Activated naive CD8-positive, alpha-beta T cell (primary cell): ENCODE measurements around the gene SPPL2B.

Experiments
- H3K27ac Mint-ChIP-seq: one replicate; pipeline ENCODE4 v1.8.0; 2021; ENCODE audit warnings: mixed read lengths
- H3K27me3 Mint-ChIP-seq: one replicate; pipeline ENCODE4 v1.8.0; 2021; ENCODE audit warnings: mixed read lengths
- H3K36me3 Mint-ChIP-seq: one replicate; pipeline ENCODE4 v1.8.0; 2021; ENCODE audit warnings: mixed read lengths
- H3K4me1 Mint-ChIP-seq: one replicate; pipeline ENCODE4 v1.8.0; 2021; ENCODE audit warnings: low read depth, mixed read lengths
- H3K4me3 Mint-ChIP-seq: one replicate; pipeline ENCODE4 v1.8.0; 2021; ENCODE audit warnings: mild to moderate bottlenecking, mixed read lengths
- H3K9me3 Mint-ChIP-seq: one replicate; pipeline ENCODE4 v1.8.0; 2021; ENCODE audit warnings: low read depth, mixed read lengths

Gene SPPL2B

DNA sequence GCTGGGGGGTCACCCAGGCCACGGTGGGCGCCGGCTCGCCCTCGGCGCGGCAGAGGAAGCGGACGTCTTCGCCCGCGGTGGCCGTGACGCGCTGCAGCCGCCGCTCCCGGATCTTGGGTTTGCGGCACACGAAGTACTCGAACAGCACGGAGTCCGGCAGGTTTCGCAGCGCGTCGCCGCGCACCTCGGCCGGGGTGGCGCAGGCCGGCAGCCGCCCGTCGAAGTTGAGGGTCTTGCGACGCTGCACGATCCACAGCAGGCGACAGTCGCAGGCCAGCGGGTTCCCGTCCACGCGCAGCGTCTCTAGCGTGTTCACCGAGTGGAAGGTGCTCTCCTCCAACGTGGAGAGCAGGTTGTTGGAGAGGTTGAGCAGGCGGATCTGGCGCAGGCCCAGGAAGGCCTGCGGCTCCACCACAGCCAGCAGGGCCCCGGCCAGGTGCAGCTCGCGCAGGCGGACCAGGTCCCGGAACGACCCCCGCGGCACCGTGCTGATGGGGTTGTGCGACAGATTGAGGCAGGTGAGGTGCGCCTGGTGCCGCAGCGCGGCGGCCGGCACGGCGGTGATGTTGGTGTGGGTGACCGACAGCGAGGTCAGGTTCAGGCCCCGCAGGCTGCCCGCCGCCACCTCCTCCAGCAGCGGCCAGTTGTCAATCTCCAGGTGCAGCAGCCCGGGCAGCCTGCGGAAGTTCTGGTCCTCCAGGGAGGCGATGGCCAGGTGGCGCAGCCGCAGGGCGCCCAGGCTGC, 37.9 kb upstream of the SPPL2B start:
- H3K36me3 Mint-ChIP-seq = no peaks in the 10 kb centered on the region
- H3K4me3 Mint-ChIP-seq = peak overlapping the region; percentile 69
- H3K27ac Mint-ChIP-seq = no peak overlapping the region
- peaks cover 20% of the 10 kb centered on the region for H3K4me1 Mint-ChIP-seq
- H3K27me3 Mint-ChIP-seq = no peaks in the 10 kb centered on the region
- H3K9me3 Mint-ChIP-seq = no peaks in the 10 kb centered on the region

GRCh38 chr19:2291185-2291751, 37.2 kb upstream of the SPPL2B start:
- Mint-ChIP-seq H3K4me3 (peak overlapping the region; percentile 69), H3K36me3 (no peaks in the 10 kb centered on the region), H3K4me1 (peaks cover 20% of the 10 kb centered on the region), H3K9me3 (no peaks in the 10 kb centered on the region), H3K27me3 (no peaks in the 10 kb centered on the region), H3K27ac (no peak overlapping the region)

GRCh38 chr19:2294687-2295335, 33.7 kb upstream of the SPPL2B start:
- Mint-ChIP-seq H3K4me1 (peaks cover 6% of the 10 kb centered on the region), H3K9me3 (no peaks in the 10 kb centered on the region), H3K27me3 (no peaks in the 10 kb centered on the region), H3K36me3 (no peaks in the 10 kb centered on the region), H3K4me3 (no peak overlapping the region), H3K27ac (no peak overlapping the region)

DNA sequence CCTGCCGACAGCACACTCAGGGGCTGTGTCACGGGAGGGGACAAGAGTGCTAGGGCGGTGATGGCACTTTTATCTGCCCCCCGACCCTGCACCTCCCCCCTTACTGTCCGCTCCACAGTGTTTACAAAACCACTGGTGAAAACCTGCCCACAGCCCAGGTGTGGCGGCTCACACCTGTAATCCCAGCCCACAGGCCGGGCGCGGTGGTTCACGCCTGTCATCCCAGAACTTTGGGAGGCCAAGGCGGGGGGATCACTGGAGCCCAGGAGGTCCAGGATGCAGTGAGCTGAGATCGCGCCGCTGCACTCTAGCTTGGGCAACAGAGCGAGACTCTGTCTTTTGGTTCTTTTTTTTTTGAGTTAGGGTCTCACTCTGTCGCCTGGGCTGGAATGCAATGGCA, 32.3 kb upstream of the SPPL2B start:
- Mint-ChIP-seq H3K4me1 (peaks cover 4% of the 10 kb centered on the region), H3K9me3 (no peaks in the 10 kb centered on the region), H3K36me3 (no peaks in the 10 kb centered on the region), H3K4me3 (no peak overlapping the region), H3K27ac (no peak overlapping the region), H3K27me3 (no peaks in the 10 kb centered on the region)

- Mint-ChIP-seq H3K9me3 (no peaks in the 10 kb centered on the region), H3K27ac (no peak overlapping the region), H3K4me1 (peaks cover 7% of the 10 kb centered on the region), H3K36me3 (no peaks in the 10 kb centered on the region), H3K4me3 (no peak overlapping the region), H3K27me3 (peaks cover 8% of the 10 kb centered on the region)
Observed at GRCh38 chr19:2300533-2300932, 28.0 kb upstream of the SPPL2B start.

- peak overlapping the region; percentile 70 for H3K4me3 Mint-ChIP-seq
- H3K36me3 Mint-ChIP-seq = no peaks in the 10 kb centered on the region
- peaks cover 9% of the 10 kb centered on the region for H3K4me1 Mint-ChIP-seq
- no peaks in the 10 kb centered on the region for H3K9me3 Mint-ChIP-seq
- H3K27me3 Mint-ChIP-seq = peaks cover 10% of the 10 kb centered on the region
- H3K27ac Mint-ChIP-seq = no peak overlapping the region
Observed at GRCh38 chr19:2302319-2303210, 25.9 kb upstream of the SPPL2B start.

GRCh38 chr19:2303211-2303798, 25.2 kb upstream of the SPPL2B start:
- peaks cover 9% of the 10 kb centered on the region for H3K4me1 Mint-ChIP-seq
- H3K27me3 Mint-ChIP-seq = peaks cover 10% of the 10 kb centered on the region
- H3K9me3 Mint-ChIP-seq = no peaks in the 10 kb centered on the region
- H3K4me3 Mint-ChIP-seq = peak overlapping the region; percentile 70
- no peaks in the 10 kb centered on the region for H3K36me3 Mint-ChIP-seq
- no peak overlapping the region for H3K27ac Mint-ChIP-seq

DNA sequence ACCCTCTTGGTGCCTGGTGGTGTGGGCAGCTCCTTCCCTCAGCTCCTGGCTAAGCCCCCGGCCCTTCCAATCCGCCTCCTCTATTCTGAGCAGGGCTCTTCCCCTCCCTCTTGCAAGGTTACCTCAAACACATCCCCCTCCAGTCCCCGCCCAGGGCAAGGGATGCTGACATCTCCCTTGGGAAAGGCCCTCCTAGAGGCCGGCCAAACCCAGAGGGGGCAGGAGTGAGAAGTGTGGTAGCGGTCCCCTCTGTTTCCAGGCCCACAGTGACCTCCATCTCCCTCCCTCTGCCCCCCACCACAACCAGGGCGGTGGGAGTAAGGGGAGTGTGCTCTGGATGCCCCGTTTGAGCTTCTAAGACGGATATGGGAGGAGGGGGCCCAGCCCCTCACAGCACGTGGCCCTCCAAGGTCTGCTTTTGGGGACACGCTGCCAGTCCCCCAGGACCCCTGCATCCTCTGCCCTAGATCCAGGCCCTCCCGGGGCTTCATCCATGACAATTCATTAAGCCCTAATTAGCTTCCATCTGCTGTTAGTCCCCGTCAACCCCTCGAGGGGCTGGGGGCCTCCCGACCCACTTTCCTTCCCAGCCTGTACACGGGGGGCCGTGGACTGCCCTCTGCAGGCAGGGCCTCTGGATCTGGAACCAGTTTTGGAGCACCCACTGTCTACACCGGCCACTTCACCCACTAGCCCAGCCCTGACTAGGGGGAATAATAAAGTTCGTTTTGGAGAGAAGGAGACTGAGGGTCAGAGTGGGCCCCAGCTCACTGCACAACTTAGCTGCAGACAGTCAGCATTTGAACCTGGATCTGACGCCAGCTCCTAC, 22.8 kb upstream of the SPPL2B start:
- Mint-ChIP-seq H3K27ac (no peak overlapping the region), H3K9me3 (no peaks in the 10 kb centered on the region), H3K4me3 (no peak overlapping the region), H3K36me3 (no peaks in the 10 kb centered on the region), H3K27me3 (peaks cover 18% of the 10 kb centered on the region), H3K4me1 (peaks cover 12% of the 10 kb centered on the region)

DNA sequence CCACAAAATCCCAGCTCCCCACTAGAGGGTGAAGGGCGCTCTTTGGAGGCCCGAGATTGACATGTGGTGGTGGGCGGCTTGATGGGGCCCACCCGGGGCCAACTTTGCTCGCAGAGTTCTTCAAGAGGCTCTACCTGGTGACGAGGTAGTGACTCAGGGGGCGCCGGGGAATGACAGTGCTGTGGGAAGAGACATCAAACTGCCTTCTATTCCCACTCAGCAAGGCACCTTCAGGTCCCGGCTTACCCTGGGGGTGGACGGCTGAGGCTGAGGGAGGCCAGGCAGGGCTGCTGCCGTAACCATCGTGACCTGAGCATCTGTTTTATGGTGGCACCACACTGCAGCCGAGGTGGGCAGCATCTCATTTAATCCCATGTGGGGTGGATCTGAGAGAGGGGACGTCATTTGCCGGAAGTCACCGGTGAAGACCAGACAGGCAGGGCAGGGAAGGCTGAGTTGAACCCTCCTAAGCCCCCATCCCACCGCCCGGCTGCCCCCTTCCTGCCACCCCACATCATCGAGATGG, 22.1 kb upstream of the SPPL2B start:
- Mint-ChIP-seq H3K27me3 (peaks cover 18% of the 10 kb centered on the region), H3K4me3 (no peak overlapping the region), H3K9me3 (no peaks in the 10 kb centered on the region), H3K27ac (no peak overlapping the region), H3K4me1 (peaks cover 12% of the 10 kb centered on the region), H3K36me3 (no peaks in the 10 kb centered on the region)

DNA sequence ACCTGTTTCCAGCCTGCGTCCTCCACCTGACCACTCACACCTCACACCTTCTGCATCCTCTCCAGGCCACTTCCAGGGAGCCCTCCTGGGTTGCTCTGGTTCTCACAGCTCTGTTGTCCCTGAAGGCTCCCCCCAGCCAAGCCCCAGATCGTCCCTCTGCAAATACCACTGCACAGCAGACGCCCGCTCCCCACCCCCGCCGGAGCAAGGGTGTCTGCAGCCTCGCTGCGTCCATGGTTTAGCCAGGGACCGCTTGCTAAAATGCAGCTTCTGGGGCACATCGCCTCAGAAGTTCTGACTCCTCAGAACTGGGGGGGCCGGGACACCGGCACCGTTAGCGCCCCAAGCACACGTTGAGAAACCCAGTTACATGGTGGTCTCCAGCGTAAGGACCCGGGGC, 21.5 kb upstream of the SPPL2B start:
- Mint-ChIP-seq H3K4me1 (peaks cover 12% of the 10 kb centered on the region), H3K27ac (no peak overlapping the region), H3K4me3 (no peak overlapping the region)

DNA sequence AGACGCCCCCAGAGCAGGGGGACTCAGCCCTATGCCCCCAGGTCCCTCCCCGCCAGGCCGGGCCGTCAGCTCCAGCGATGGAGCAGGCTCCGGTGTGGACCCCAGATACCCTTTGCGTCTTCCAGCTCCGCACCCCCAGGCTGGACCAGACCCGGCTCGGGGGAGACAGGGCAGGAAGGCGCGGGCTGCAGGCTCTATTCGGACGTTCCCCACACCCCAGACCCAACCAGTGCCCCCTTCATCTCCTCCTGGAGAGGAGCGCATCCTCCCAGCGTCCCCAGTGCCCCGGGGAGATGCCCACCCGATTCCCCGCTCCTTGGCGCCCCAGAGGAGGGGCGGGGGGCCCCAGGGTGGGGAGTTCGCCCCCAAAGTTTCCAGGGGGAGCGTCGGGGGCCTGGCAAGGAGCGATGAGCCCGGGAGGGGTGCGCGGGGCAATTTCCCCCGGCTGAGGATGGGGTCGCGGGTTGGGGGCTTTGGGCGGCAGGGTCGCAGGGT, 20.9 kb upstream of the SPPL2B start:
- H3K27me3 Mint-ChIP-seq = peaks cover 18% of the 10 kb centered on the region
- peaks cover 12% of the 10 kb centered on the region for H3K4me1 Mint-ChIP-seq
- no peaks in the 10 kb centered on the region for H3K9me3 Mint-ChIP-seq
- H3K4me3 Mint-ChIP-seq = no peak overlapping the region
- no peaks in the 10 kb centered on the region for H3K36me3 Mint-ChIP-seq
- no peak overlapping the region for H3K27ac Mint-ChIP-seq

More for the DNA sequence above, 21.5 kb upstream of the SPPL2B start:
- no peaks in the 10 kb centered on the region for H3K36me3 Mint-ChIP-seq
- no peaks in the 10 kb centered on the region for H3K9me3 Mint-ChIP-seq
- peaks cover 18% of the 10 kb centered on the region for H3K27me3 Mint-ChIP-seq

DNA sequence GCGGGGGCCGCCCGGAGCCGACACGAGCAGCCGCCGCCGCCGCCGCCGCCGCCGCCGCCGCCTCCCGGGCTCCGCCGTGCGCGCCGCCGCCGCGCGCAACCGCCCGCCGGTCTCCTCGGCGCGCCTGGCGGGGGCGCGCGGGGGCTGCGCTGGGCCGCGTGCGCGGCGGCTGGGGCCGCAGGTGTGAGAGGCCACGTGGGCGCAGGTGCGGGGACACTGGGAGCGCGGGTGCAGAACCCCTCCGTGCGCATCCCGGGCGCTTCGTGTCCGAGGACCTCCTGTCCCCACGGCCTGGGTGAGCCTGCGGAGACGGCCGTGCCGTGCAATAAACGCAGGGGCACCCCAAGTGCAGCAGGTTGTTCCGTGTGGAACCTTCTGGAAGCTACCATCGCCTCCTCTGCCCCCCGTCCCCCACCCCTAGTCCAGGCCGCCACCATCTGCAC, 20.3 kb upstream of the SPPL2B start, which contains the start of gene LINGO3:
Gene LINGO3 (minus strand): TSS at position 41 of the 443 bp plus-strand sequence. CDS start 16,378 bp downstream, outside the sequence.
- no peak within 1 kb of the TSS for H3K27ac Mint-ChIP-seq
- H3K9me3 Mint-ChIP-seq = no peaks in the 10 kb centered on the region
- H3K4me3 Mint-ChIP-seq = peak within 1 kb of the TSS; percentile 77
- no peaks in the 10 kb centered on the region for H3K36me3 Mint-ChIP-seq
- peaks cover 10% of the 10 kb centered on the region for H3K4me1 Mint-ChIP-seq
- H3K27me3 Mint-ChIP-seq = peaks cover 16% of the 10 kb centered on the region

DNA sequence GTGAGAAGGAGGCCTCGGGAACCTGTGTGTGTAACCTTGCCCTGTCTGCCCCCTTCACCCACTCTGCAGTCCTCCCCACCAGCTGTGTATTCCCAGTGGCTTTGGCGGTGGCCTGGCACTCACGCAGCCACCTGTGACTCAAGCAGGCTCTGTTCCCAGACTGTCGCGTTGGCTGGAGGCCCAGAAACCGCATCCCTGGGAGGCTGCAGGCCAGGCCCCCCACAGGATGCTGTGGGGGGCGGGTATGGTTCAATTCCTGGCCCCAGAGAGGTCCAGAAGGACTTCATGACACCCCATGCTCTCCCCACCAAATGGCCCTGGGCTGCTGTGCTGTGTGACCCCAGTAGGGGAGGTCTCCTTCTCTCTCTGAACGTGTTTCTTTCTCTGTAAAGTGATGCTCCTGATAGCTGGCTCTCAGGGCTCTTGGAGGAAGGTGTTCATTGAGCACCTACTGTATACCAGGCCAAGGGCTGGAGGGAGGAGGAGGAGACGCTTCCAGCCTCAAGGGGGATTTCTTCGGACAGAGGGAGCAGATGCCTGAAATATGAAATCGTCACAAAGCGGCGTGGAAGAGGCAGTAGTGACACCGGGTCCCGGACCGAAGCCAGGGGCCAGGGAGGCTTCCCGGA, 18.6 kb upstream of the SPPL2B start:
- no peaks in the 10 kb centered on the region for H3K36me3 Mint-ChIP-seq
- H3K27ac Mint-ChIP-seq = no peak overlapping the region
- peaks cover 14% of the 10 kb centered on the region for H3K27me3 Mint-ChIP-seq
- peaks cover 8% of the 10 kb centered on the region for H3K4me1 Mint-ChIP-seq
- no peaks in the 10 kb centered on the region for H3K9me3 Mint-ChIP-seq
- H3K4me3 Mint-ChIP-seq = no peak overlapping the region
